T-helper 1 cell (primary cell): ENCODE results near the gene BARX1.
"Not testable (repeated sequence)": the region's sequence is repeated elsewhere in the genome, so short reads cannot be mapped to it uniquely, and the experiment has no call there.

Experiments
- DNase-seq, 5 donors: peaks; one replicate each; pipeline ENCODE4 v3.0.0-alpha.2; 2012 to 2020

The BARX1 gene

DNA sequence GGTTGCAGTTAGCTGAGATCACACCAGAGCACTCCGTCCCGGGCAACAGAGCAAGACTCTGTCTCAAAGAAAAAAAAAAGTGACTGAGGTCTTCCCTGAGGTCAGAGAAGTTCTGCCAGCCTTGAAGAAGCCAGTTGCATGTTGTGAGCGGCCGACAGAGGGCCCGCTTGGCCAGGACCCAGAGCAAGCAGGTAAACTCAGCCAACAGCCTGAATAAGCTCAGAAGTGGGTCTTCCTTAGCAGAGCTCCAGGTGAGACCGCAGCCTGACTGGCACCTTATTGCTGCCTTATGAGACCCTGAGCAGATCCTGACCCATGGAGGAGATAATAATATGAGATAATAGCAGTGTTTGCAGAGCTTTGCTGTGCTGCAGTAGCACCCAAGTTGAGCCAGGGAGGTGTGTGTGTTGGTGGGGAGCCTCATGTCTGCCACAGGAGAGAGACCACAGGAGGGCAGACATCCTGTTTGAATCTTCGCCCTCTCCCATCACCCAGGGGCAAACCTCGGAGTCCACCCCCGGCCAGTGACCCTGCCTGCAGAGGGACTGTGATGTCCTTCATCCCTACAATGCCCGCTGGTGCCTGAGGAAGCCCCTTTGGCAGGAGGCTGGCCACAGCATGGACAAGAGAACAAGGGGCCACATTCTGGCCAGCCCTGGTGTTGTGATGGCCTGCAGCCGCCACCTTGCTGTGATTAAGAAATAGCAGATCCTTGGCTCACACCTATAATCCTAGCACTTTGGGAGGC, 10.8 kb upstream of the BARX1 start:
- no peak for DNase-seq

DNA sequence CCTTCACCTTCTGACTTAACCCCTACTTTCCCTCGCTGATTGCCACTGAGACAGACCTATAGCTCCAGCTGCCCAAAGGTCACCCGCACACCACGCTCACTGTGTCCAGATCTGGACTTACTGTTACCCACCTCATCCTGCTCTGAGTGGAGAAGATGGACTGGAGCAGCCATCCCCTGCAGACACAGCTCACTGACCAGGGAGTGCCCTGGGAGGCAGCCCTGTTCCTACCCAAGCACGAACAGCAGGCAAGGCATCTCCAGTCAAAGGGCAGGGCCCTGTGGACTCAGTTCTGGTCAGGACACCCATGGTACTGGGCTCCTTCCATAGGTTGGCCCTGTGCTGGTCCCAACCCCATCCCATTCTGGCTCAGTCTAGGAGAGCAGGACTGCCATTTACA, 9.5 kb upstream of the BARX1 start:
- no peak for DNase-seq

DNA sequence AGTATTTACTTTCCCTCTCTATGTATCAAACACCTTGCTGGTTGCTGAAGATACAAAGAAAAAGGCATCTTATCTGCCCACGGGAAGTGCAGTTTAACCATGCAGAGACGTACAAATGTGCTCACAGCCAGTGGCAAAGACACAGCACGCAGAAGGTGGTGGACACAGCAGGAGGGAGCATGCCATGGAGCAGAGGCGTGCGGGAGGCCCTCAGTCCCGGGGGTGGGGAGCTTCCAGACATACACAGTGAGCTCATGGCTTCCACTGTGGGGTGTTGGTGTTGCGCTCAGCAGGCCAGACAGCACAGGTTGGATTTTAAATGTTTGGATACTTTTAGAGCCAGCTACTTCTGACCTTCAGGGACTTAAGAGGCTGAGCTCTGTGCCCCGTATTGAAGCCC, 8.8 kb upstream of the BARX1 start:
- no peak for DNase-seq

DNA sequence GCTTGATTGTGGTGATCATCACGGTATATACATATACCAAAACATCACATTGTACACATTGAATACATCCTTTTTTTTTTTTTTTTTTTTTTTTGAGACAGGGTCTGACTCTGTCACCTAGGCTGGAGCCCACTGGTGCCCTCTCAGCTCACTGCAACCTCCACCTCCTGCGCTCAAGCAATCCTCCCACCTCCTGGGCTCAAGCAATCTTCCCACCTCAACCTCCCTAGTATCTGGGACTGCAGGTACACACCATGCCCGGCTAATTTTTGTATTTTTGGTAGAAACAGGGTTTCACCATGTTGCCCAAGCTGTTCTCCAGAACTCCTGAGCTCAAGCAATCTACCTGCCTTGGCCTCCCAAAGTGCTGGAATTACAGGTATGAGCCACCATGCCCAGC, 8.3 kb upstream of the BARX1 start:
- not testable (repeated sequence) for DNase-seq

DNA sequence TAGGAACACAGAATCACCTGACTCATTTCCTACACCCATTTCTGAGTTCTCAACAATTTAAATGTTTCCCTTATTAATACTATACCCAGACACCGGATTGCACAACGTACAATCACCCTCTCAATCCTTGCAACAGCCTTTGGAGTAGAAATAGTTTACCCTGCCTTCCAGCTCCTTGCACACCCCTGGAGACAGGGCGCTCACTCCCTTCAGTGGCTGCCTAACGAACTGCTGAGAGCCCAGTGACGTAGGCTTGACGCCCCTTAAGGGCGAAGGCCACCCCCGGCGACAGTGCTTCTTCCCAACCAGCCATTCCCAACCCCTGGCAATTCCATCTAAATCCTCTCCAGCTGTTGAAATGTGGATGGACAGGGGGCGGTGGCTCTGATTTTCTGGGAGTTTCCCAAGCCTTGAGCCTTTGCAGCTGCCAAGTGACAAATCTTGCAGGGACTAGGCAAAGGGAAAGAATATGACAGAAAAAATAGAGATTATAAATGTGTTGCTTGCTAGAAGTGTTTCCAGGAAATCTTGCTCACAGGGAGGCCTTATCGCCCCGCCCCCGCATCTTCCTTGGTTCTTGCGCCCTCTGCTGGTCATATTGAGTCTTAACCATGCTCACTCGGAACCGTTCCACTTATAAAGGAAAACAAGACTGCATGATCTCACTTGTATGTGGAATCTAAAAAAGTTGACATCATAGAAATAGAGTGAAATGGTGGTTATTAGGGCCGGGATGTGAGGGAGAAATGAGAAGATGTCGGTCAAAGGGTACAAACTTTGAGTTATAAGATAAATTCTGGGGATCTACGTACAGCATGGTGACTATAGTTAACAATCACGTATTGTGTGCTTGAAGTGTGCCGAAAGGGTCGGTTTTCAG, 7.6 kb upstream of the BARX1 start:
- DNase-seq, result peak; percentile 46 to 78 (median 65)

DNA sequence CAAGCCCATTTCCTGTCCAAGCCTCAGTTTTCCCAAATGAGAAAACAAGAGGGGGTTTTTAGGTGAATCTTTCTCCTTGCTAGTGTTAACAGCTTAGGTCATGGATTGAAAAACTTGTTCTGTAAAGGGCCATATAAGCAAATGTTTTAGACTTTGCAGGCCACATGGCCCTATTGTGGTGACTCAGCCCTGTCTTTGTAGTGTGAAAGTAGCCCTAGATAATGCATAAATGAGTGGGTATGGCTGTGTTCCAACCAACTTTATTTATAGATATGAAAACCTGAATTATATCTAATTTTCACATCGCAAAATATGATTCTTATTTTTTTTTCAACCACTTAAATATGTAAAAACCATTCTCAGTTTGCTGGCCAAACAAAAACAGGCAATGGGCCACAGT, 6.9 kb upstream of the BARX1 start:
- no peak for DNase-seq

DNA sequence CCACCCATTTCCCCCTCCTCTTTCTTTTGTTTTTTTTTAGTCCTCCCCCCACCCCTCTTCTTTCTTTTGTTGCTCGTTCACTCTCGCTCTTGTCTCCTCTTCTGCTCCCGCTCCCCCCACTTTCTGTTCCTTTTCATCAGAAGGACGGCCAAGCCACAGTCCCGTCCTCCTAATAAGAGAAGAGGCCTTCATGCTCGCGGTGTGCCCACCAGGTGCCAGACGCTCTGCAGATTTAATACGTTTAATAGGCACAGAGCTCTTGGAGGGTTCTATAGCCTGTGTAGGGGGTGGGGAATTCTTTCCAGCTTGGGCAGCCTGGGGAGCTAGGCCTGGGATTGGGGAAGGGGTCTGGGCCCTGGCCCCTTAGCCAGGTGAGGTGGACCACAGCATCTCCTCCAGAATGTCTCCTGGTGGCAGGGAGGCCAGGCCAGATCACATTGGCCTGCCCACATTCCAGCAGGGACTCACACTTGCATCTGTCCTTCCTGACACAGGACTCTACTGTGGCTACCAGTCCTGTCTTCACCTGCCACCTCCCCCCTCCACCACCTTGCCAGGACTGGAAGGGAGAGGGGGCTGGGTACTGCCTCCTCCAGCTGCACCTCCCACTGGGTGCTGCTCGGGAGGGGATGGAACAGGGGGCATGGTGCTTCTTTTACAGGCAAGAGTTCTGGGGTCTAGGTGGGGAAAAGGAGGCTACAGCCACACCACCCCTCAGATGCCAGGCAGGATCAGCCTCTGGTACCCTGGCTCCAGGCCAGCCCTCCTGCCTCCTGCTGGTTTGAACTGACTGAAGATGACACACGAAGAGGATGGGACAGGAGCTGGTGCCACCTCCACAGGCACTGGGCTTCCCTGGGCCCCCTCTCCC, 6.1 kb upstream of the BARX1 start:
- DNase-seq, result no peak

DNA sequence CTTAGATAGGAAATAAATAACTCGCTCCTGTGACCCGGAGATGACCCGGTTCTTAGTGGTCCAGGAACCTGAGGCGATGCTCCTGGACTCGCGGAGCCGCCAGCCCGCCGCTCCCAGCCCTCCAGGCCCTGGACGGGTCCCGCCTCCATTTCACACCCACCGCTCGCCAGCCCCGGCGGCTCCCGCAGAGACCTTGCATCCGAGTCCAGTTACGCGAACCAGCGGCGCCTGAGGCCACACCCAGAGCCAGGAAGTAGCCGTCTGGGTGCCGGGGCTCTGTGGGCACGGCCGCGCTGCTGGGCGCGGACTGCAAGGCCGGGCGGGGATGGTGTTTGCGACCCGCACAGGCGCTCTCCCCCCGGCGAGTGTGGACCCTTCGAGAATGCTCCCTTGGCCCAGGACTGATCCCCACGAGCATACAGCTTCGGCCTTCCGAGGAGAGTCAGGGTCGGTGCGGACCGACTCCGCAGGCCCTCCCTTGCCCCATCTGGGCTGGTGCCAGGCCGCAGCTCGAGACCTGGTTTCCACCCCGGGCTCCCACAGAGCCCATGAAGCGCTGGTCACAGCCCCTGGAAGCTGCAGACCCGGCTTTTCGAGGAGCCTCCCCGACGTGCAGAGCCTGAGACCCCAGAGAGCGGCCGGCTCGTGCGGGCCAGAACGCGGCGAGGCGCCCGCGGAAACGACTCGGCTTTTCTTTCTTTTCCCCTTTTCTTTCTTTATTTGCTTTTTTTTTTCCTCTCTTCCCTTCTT, 5.2 kb upstream of the BARX1 start:
- no peak for DNase-seq

DNA sequence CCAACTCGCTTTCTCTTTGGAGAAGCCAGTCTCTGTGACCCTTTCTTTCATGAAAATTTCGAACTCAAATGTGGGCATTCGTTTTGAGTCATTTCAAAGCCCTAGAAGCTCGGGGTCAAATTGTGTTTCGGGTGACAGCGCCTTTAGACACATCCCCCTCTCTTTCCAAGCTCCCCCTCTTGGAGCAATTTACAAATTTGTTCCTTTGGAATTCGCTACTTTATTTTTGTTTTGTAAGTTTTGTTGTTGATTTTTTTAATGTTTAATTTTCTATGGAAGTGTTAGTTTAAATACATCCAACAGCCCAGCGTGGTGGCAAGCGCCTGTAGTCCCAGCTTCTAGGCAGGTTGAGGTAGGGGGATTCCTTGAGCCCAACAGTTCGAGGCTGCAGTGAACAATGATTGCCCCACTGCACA, 4.6 kb upstream of the BARX1 start:
- no peak for DNase-seq

DNA sequence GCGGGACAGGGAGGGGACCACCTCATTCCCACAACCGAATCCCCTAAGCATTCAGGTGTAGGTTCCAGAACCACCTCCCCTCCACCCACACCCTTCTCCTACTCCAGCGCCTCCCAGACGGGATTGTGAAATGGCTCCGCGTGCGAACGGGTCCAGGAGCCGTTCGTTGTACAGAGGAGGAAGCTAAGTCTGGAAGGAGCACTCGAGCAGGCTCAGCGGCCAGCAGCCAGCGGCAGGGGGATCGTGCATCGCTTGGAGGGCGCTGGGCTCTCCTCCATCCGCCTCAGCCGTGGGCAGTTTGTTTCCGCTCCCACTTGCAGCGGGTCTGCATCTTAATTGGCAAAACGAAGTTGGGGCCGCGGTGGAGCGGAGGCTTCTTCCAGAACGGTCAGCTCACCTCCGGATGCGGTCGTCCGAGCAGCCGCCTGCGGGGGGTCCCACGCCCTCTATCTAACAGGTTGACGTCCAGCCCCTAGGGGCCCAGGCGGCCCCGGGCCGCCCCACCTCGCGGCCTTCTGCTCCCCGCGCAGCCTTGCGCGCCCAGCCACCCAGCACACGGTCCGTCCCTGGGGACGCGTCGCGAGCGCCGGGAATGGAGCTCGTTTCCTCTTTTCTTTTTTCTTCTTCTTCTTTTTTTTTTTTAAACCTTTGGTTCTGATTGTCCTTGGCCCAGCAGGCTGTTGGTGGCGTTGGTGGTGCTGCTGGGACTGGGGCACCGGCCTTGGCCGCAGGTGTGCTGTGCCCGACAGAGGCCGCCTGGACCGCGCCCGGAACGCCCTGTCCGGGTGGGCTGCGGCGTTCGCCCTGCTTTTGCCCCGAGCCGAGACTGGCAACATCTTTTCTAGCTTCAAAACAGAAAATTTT, 3.9 kb upstream of the BARX1 start:
- no peak for DNase-seq

DNA sequence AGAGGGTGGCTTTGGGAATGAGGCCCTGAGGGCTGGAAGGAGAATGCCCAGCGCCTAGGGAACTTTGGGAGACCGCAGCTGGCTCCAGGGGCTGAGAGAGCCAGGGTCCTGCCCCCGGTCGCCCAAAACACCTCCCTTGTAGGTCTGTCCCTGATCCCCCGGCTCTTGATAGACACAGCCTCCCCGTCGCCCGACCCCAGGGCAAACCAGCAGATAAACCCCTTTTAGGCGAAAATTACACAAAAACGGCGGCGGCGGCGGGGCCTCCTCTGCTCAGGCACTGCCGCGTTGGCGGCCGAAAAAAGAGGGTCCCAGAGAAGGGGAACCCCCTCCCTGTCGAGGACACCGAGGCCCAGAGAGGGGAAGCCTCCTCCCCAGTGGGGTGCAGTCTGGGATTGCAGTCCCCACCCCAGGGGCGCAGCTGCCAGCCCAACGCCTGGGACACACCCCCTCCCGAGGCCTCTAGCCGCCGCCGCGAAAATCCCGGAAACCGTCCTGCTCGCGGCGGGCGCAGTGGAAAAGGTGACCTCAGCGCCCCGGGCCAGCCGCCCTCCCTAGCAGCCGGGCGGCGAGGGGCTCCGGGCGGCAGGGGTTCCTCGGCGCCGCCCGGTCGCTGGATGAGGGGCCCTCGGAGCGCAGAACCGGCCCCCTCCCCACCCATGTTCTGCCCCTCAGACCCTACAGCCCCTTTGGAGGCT, 3.1 kb upstream of the BARX1 start:
- DNase-seq, result no peak

DNA sequence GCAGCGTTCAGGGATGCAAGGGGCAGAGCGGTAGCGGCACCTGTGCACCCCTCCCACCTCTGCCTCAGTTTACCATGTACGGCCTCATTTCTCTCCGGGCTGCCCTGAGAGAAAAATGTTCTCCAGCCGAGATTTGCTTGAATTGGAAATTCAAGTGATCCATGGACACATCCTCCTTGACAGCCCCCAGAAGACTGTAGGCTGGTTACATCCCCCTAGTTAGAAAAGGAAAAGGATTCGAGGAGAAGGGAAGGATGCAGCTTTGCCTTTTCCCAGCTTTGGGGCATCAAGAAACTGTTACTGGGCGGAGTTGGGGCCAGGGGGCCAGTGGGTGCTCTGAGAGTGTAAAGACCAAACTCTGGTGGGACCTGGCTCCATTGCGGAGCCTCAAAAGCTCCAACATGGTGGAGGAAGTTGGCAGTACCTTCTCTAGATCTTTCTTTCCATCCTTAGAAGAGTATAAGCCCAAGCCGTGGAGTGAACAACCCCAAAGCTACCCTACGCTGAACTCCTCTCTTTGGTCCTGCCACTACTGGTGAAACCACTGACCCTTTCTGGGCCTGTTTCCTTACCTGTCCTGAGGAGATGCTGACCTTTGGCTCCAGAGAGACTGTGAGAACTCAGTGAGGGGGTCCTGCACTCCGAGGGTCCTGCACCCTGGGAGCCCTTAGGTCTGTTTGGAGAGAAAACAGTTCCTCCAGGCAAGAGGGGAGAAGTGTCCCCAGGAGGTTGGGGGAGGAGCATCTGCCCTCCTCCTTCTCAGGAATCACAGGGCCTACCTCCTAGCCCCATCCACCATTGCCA, 1.0 kb upstream of the BARX1 start:
- DNase-seq, result no peak

DNA sequence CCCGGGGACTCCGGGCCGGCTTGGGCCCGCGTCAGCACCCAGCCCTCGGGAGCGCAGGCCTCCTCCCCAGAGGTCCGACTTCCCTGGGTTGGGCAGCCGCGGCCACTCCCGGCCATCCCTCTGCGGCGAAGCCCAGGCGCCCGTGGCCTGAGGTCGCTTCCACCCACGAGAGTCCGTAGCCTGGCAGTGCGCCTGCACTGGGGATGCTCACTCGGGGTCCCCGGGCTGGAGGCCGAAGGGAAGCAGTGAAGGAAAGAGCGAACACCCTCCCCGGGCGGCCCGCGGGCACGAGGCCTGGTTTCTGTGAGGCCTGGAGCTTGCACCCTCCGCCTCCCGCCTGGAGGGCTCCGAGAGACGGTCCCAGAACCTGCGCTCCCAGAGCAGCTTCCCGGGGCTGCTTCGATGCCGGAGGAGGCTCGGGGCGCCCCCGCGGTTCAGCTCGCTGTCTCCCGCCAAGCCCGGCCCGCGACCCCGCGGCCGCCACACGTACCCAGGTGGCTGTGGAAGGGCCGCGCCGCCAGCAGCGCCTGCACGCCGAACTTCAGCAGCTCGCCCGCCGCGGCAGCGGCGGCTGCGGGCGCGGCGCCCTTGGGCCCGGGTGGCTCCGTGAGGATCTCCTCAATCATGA, 607 bp downstream of the BARX1 start:
- no peak for DNase-seq

DNA sequence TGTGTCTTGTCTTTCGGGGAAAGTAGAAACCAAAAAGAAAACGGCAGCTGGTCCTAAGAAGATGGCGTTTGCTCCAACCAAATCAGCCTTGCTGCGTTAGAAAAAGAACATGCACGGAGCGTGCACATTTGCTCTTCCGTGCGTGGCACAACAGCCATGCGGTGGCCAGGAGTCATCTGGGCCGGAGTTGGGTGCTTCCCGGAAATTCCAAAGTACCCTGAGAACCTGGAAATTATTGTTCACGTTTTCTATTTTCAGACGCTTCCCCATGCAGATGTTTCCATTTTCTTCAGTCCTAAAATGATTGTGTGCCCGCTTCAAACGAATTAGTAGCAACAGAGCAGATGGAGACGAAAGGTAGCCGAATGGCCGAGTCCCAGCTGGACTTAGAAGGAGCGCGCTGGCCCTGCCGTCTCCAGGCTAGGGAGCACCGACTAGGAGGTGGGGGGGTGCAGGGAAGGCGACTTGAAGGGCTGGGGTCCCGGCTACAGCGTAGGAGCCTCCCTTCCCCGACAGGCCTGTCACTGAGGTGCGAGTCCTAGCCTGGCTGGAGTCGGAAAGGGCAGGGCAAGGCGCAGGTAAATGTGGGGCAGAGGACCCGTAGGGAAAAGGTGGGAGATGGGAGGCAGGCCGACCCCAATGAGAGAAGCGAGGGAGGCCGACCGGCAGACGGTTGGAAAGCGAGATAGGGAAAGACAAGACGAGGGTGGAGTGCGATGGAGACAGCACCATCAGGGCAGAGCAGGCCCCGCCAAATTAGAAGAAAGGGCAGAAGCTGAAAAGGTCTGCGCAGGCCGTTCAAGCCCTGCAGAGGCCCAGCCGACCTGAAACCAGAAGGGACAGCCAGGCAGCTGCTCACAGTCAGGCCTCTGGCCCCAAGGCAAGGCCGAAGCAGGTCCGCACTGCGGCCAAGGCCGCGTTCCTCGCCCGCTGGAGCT, 1.4 kb downstream of the BARX1 start:
- no peak for DNase-seq

DNA sequence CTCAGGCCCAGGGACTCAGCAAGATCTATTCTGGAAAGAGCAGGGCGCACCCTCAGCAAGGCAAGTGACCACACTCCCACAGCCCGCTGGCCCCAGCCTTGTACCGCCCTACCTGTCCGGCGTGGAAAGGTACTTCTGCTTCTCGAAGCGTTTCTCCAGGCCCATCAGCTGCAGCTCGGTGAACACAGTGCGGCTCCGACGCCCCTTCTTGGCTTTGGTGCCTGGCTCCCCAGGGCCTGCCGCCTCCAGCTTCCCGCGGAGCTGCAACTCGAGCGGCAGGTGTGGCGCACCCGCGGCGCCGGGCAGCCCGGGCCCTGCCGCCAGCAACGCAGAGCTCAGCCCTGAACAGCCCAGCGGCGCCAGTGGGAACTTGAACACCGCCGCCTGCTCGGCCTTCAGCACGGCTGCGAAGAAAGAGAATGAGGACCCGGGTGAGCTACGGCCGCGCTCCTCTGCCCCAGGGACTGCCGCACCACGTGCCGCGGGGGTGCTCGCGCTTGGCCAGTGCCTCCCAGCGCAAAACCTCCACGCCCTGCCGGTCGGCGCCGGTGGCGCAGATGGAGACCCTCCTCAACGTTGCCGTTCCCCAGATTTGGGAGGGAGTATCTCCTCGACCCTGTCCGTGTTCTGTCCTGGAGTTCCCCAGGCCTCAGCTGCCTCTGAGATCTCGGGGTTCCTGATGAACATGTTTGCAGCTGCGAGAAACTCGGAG, 2.2 kb downstream of the BARX1 start:
- DNase-seq, result no peak

DNA sequence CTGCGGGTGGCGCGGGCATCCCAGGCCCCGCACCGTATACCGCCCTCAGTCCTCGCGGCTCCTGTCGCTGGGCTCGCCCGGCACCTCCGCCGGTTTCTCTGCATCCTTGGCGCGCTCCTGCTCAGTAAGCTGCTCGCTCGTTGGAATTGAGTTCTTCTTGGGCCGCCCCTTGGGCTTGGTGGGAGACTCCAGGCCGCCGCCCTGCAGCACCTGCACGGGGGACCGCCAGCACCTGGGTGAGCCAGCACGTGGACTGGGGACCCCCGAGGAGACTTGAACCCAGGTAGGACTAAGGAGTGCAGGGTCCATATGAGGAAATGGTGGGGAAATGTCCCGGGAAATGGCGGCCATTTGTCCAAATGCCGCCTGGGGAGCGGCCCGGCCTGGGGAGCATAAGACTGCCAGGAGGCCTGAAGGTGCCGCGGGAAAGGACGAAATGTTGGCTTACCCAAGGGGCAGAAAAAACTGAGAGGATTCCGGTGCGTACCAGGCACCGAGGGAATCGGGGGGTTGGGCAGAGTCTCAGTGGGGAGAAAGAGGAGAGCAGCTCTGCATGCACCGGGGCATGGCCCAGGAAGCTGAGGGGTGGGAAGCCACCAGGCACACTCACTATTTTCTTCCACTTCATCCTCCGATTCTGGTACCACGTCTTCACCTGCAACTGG, 2.9 kb downstream of the BARX1 start:
- no peak for DNase-seq

DNA sequence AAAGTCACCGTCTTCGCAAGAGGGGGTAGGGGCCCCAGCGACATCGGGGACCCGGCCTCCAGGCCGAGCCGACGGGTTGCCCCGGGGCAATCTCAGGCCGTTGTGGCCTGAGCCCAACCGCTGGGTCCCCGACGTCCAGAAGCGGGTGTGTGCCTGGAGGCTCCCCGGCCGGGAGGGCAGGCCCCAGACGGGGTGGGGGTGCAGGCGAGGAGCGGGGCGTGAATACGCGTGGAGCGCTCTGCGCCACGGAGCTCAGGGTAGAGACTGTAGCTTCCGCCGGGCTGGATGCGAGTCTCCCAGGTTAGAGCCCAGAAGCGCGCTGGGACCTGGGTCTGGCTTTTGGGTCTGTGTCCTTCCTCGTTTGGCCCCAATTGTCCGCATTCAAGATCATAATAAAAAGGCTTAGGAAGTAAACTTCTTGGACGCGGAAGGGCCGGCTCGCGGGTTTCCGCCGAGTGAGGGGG, 3.5 kb downstream of the BARX1 start:
- DNase-seq, result no peak
